Colonic mucosa (tissue), 4 donors: Measurements from ENCODE around the gene RANBP3L. TPM values are rescaled to one million over a fixed set of nuclear protein-coding genes. Genes with fewer than 3 reads are reported as not detected.

Source experiments
- DNase-seq: peaks from one replicate; pipeline ENCODE4 v3.0.0-alpha.2; 2020
- H3K27ac ChIP-seq: fragments of 200-600 bp; one replicate; pipeline ENCODE4 v1.8.0; 2021
- H3K27me3 ChIP-seq: fragments of 200-600 bp; one replicate; pipeline ENCODE4 v1.8.0; 2021
- H3K36me3 ChIP-seq: fragments of 200-600 bp; one replicate; pipeline ENCODE4 v1.8.0; 2021
- H3K4me1 ChIP-seq: fragments of 200-600 bp; one replicate; pipeline ENCODE4 v1.8.0; 2021; ENCODE audit warnings: mild to moderate bottlenecking
- H3K4me3 ChIP-seq: fragments of 200-600 bp; one replicate; pipeline ENCODE4 v1.8.0; 2021
- H3K9ac ChIP-seq, 2 donors: one replicate each; pipeline ENCODE4 v1.7.0; 2013; ENCODE audit warnings: control low read depth in 2 of 2, low read depth in 2 of 2, low read length in 2 of 2
- H3K9me3 ChIP-seq: fragments of 200-600 bp; one replicate; pipeline ENCODE4 v1.8.0; 2021
- intact Hi-C: fragments of 100-400 bp; cut with DNase I; formaldehyde crosslinking; loops from one replicate; pipeline ENCODE4 v1.14.1; 2022
- total RNA-seq, 2 donors: library from RNA; stranded (reverse); fragmentation: NEBNext Ultra II Directional in 1 of 2; extraction: Animal tissue kit (Norgen Biotek cat#: 25700) in 1 of 2; gene quantifications; one replicate each; pipeline ENCODE4 v1.2.1, GENCODE V29; 2021
- TF ChIP-seq, protein P1 (sequence below): fragments of 200-600 bp; IDR thresholded peaks from one replicate; pipeline ENCODE4 v1.8.0; 2022; ENCODE audit warnings: antibody characterized with exemption, mild to moderate bottlenecking
- donor health status: healthy.
- donor health status: DM: no; HTN: no; CAD: no.
- donor health status: DM: no; HTN: no; CAD: no.

Gene RANBP3L
- total RNA-seq, 2 donors from 2014 or later: 0.19 TPM; not detected in 1

- H3K4me1 ChIP-seq: no peaks in the 10 kb centered on the region
- H3K27ac ChIP-seq: no peak overlapping the region
- no peak overlapping the region for H3K9ac ChIP-seq
- intact Hi-C loops: loop anchor here (10.0 kb wide), 1 partner anchor 131 kb away; no protein-coding TSS in a partner anchor
- DNase-seq: peak; percentile 24
- H3K9me3 ChIP-seq: no peaks in the 10 kb centered on the region
- no peaks in the 10 kb centered on the region for H3K27me3 ChIP-seq
- no peaks in the 10 kb centered on the region for H3K36me3 ChIP-seq
- no peak overlapping the region for H3K4me3 ChIP-seq
- TF ChIP-seq, protein P1, sequence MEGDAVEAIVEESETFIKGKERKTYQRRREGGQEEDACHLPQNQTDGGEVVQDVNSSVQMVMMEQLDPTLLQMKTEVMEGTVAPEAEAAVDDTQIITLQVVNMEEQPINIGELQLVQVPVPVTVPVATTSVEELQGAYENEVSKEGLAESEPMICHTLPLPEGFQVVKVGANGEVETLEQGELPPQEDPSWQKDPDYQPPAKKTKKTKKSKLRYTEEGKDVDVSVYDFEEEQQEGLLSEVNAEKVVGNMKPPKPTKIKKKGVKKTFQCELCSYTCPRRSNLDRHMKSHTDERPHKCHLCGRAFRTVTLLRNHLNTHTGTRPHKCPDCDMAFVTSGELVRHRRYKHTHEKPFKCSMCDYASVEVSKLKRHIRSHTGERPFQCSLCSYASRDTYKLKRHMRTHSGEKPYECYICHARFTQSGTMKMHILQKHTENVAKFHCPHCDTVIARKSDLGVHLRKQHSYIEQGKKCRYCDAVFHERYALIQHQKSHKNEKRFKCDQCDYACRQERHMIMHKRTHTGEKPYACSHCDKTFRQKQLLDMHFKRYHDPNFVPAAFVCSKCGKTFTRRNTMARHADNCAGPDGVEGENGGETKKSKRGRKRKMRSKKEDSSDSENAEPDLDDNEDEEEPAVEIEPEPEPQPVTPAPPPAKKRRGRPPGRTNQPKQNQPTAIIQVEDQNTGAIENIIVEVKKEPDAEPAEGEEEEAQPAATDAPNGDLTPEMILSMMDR: peak; percentile 53
Measured at GRCh38 chr5:36305571-36306326, 4.0 kb upstream of the RANBP3L start.

GRCh38 chr5:36304095-36304805 lies 2.5 kb upstream of the RANBP3L start:
- Histone ChIP-seq H3K27me3 (no peaks in the 10 kb centered on the region), H3K36me3 (no peaks in the 10 kb centered on the region), H3K9ac (no peak overlapping the region), H3K4me1 (no peaks in the 10 kb centered on the region), H3K27ac (no peak overlapping the region), H3K9me3 (no peaks in the 10 kb centered on the region), H3K4me3 (no peak overlapping the region)
- intact Hi-C loops: loop anchor here (5.0 to 10.0 kb wide), 2 partner anchors 37 to 129 kb away; no protein-coding TSS in a partner anchor
- TF ChIP-seq, protein P1: no peak
- no peak for DNase-seq

DNA sequence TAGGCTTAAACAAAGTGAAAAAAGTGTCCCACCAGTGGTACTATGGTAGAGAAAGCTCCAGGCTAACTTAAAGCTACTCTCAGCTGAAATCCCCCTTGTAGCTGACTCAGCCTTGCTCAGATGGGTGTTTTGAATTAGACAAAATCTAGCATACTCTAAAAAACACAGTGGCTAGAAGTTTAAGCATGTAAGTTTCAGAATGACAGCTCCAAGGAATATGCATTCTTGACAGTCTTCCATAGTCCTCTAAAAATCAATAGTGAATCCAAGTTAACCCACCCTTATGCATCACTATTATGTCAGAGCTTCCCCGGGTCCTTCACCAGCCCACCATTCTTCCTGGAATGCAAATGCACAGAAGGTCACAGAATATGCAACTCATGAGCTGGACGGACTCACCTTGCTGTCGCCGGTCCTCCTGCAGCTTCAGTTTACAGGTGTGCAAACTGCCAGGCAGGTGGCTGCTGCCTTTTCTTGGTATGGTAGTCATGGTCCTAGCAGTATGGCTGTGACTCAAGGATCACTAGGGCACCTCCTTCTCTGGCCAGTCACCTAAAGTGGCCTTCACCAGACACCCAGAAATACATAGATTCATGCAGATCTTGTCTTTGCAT lies 668 bp downstream of the RANBP3L start:
- Histone ChIP-seq H3K4me1 (no peaks in the 10 kb centered on the region), H3K4me3 (no peak overlapping the region), H3K27ac (no peak overlapping the region), H3K27me3 (no peaks in the 10 kb centered on the region), H3K36me3 (no peaks in the 10 kb centered on the region), H3K9ac (no peak overlapping the region), H3K9me3 (no peaks in the 10 kb centered on the region)
- DNase-seq: no peak
- intact Hi-C loops: loop anchor here (5.0 to 10.0 kb wide), 2 partner anchors 34 to 126 kb away; no protein-coding TSS in a partner anchor
- TF ChIP-seq, protein P1: no peak

GRCh38 chr5:36300191-36300926 lies 1.3 kb downstream of the RANBP3L start:
- no peak overlapping the region for H3K4me3 ChIP-seq
- H3K36me3 ChIP-seq: no peaks in the 10 kb centered on the region
- H3K27me3 ChIP-seq: no peaks in the 10 kb centered on the region
- TF ChIP-seq, protein P1: no peak
- H3K9ac ChIP-seq: no peak overlapping the region
- no peak overlapping the region for H3K27ac ChIP-seq
- H3K4me1 ChIP-seq: no peaks in the 10 kb centered on the region
- DNase-seq: no peak
- intact Hi-C loops: loop anchor here (5.0 to 10.0 kb wide), 2 partner anchors 33 to 126 kb away; no protein-coding TSS in a partner anchor
- no peaks in the 10 kb centered on the region for H3K9me3 ChIP-seq

DNA sequence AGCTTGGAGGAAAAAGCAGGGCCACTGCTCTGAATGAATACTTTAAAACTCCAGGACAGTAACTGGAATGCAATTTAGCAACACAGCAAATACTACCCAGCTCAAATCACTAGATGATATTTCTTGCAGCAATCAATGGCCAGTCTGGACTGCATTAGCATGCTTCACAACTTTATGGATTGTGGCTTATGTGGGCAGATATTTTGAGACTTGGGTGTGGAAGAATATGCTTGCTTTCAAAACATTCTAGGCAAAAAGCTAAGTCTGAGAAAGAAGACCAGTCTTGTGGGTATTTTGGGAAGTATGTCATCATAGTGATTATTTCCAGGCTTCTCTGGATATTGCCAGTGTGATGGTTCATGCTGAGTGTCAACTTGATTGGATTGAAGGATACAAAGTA lies 3.1 kb downstream of the RANBP3L start:
- Histone ChIP-seq H3K9me3 (no peaks in the 10 kb centered on the region), H3K9ac (no peak overlapping the region), H3K4me3 (no peak overlapping the region), H3K27ac (no peak overlapping the region), H3K27me3 (no peaks in the 10 kb centered on the region), H3K4me1 (no peaks in the 10 kb centered on the region), H3K36me3 (no peaks in the 10 kb centered on the region)
- DNase-seq: no peak
- intact Hi-C loops: no loop called here
- TF ChIP-seq, protein P1: no peak
